Posterior cingulate gyrus (tissue), 11 donors: Measurements from ENCODE around the gene MCU.

Experiments used
- DNase-seq, 10 donors: peaks; one replicate each; pipeline versions ENCODE4 v3.0.0 to v3.0.0-alpha.2; 2020 to 2021; ENCODE audit warnings: mixed read lengths in 3 of 10
- intact Hi-C: fragments of 100-400 bp; cut with DNase I; formaldehyde crosslinking; loops from one replicate; pipeline ENCODE4 v1.15.1; 2023

MCU gene

DNA sequence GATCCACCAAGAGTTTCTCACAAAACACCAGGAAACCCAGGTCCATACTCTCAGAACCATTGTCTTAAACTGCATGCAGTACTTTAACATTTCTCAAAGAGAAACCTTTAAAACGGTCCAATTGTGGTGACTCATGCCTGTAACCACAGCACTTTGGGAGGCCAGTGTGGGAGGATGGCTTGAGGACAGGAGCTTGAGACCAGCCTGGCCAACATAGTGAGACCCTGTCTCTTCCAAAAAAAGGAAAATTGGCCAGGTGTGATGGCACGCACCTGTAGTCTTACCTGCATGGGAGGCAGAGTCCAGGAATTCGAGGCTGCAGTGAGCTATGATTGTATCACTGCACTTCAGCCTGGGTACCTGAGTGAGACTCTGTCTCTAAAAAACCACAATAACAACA lies 104.1 kb downstream of the MCU start:
- no peak for DNase-seq
- intact Hi-C loops, result no loop called here

DNA sequence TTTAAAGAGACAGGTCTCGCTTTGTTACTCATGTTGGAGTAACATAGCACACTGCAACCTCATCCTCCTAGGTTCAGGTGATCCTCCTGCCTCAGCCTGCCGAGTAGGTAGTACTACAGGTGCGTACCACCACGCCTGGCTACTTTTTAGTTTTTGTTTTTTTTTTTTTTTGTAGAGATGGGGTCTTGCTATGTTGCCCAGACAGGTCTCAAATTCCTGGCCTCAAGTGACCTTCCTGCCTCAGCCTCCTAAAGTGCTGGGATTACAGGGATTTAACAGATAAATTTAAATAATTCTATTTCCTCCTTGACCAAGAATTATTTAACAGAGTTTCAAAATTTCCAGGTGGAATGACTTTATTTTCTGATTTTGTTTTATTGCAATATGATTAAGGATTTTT lies 104.6 kb downstream of the MCU start:
- DNase-seq, result no peak
- intact Hi-C loops, result no loop called here

GRCh38 chr10:72800000-72800740 lies 108.2 kb downstream of the MCU start:
- intact Hi-C loops, result no loop called here

DNA sequence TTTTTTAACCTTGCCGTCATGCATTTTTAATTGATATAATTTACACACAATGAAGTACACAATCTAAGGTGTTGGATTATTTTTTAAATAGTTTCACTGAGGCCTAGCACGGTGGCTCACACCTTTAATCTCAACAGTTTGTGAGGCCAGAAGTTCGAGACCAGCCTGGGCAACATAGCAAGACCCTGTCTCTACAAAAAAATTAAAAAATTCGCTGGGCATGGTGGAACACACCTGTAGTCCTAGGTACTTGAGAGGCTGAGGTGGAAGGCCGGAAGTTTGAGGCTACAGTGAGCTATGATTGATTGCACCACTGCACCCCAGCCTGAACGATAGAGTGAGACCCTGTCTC lies 108.8 kb downstream of the MCU start:
- no peak for DNase-seq
- intact Hi-C loops, result no loop called here

More at GRCh38 chr10:72800000-72800740, 108.2 kb downstream of the MCU start:
- DNase-seq, result no peak

DNA sequence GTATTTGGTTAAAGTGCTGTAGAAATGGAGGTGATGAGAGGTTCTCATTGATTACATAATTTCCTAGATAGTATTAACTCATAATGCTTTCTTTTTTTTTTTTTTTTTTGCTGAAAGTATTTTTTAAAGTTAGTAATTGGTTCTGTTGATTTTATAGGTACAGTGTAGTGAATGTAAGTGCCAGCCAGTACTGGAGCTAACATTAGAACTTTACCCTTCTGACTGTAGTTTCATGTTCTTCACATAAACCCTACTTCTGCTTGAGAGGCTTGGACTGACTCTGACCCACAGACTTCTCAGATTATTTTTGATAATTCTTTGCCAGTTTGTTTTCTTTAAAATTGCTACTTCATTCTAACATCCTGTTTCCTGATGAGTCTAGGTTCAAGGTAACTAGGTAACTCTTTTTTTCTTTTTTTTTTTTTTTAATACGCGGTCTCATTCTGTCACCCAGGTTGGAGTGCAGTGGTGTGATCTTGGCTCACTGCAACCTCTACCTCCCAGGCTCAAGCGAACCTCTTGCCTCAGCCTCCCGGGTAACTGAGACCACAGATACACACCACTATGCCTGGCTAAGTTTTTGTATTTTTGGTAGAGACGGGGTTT lies 109.4 kb downstream of the MCU start:
- no peak for DNase-seq
- intact Hi-C loops, result no loop called here

DNA sequence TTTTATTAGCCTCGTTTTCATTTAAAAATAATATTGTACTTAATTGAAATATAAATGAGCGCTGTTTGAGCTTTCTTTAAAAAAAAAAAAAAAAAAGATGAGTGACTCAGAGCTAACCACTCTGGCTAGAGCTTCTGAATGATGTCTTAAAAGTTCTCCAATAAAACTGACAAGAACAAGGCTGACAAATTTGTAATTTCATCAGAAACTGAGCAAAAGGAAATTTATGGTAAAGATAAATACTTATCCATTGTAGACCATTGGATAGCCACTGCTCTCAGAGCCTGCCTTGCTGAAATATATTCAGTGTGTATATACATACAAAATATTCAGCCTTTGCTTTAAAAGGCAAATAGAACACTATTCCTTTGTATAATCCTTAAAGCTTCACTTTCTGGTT lies 110.4 kb downstream of the MCU start:
- DNase-seq, result no peak
- intact Hi-C loops, result no loop called here

GRCh38 chr10:72802763-72803505 lies 111.0 kb downstream of the MCU start:
- intact Hi-C loops, result no loop called here
- no peak for DNase-seq

GRCh38 chr10:72808001-72808400 lies 116.1 kb downstream of the MCU start:
- intact Hi-C loops, result no loop called here
- DNase-seq, result no peak

GRCh38 chr10:72809006-72809405 lies 117.1 kb downstream of the MCU start:
- no peak for DNase-seq
- intact Hi-C loops, result no loop called here

GRCh38 chr10:72810976-72811375 lies 119.0 kb downstream of the MCU start:
- intact Hi-C loops, result no loop called here
- DNase-seq, result no peak

DNA sequence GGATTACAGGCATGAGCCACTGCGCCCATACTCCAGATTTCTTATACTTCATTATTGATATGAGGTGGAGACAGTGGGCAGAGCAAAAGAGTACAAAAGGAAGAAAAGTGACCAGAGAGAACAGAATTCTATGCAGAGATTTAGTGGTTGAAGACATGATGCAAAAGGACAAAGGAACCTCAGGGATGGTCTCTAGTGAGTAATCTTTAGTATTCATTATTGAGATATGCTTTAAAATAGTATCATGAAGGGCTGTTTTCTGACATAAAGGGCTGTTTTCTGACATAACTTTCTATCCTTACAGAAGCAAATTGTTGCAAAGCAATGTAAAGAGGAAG lies 120.4 kb downstream of the MCU start:
- DNase-seq, result no peak
- intact Hi-C loops, result no loop called here

GRCh38 chr10:72812753-72813430 lies 120.9 kb downstream of the MCU start:
- intact Hi-C loops, result no loop called here
- DNase-seq, result no peak

GRCh38 chr10:72814099-72814790 lies 122.3 kb downstream of the MCU start:
- intact Hi-C loops, result no loop called here
- DNase-seq, result no peak

- no peak for DNase-seq
- intact Hi-C loops, result no loop called here
Observed at GRCh38 chr10:72816565-72816964, 124.6 kb downstream of the MCU start.

DNA sequence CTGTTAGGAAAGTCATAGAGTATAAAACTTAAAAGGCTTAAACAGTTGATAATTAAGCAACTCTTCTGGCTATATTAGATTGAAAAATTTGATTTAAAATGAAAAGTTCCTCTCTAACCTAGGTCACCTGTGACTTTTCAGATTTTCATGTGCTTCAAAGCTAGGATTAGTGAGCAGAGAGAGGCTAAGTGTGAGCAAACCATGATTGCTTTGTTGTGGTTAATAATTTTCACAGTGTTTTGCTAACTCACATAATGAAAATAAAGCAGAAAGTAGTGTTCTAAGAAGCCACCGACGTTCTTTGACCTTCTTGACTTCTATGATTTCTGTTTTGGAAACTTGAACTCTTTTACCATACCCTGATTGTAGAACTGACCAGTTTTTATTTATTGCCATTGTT lies 126.1 kb downstream of the MCU start:
- intact Hi-C loops, result no loop called here

DNA sequence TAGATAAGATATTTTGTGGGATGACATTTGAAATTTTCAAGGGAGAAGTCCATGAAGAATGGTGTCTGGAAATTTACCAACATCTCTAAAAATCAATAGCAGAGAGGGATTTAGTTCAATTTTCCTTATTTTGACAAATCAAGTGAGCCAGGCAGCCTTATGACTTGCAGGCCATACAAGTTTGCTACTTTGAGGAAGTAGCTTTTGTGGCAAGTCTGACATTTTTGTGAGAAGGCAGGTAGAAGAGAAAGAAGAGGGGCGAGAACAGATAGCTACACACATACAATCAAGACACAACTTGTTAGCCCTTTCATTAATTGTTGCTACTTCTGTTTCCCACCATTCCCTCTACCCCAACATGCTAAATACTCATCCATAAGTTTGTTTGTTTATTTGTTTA lies 127.1 kb downstream of the MCU start:
- intact Hi-C loops, result no loop called here
- DNase-seq, result no peak

More for the DNA sequence above, 126.1 kb downstream of the MCU start:
- DNase-seq, result no peak

DNA sequence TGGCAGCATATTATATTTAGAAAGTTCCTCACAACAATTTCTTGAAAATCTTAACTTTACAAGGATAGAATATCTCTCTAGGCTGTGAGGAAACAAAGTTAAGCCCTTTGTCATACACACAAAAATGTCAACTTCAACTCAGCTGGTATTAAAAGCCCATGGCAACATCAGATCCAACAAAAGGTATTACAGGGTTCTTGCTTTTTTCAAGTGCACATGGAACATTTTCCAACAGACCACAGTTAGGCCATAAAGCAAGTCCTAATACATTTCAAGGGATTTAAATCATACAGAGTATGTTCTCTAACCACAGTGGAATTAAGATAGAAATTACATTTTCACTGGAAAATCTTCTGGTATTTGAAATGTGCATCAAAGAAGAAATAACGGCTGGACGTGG lies 129.7 kb downstream of the MCU start:
- DNase-seq, result no peak
- intact Hi-C loops, result no loop called here

GRCh38 chr10:72822342-72822986 lies 130.5 kb downstream of the MCU start:
- no peak for DNase-seq
- intact Hi-C loops, result no loop called here

DNA sequence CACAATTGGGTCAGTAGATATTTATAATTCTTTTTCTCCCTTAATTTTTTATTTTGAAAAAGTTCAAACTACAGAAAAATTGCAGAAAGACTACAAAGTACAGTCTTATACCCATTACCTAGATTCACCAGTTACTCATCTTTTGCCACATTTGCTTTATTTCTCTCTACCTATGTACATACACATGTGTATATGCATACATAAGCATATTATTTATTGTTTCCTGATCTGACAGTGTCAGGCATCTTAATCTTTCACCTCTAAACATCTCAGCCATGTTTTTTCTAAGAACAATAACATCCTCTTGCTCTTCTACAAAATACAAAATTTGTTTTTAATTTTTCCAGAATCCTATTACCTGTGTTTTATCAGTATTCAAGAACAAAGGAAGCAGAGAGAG lies 133.2 kb downstream of the MCU start:
- DNase-seq, result no peak
- intact Hi-C loops, result no loop called here

- no peak for DNase-seq
- intact Hi-C loops, result no loop called here
Observed at GRCh38 chr10:72826346-72826745, 134.4 kb downstream of the MCU start.
